ENCODE data around the gene UPK3A.

Gene UPK3A

DNA sequence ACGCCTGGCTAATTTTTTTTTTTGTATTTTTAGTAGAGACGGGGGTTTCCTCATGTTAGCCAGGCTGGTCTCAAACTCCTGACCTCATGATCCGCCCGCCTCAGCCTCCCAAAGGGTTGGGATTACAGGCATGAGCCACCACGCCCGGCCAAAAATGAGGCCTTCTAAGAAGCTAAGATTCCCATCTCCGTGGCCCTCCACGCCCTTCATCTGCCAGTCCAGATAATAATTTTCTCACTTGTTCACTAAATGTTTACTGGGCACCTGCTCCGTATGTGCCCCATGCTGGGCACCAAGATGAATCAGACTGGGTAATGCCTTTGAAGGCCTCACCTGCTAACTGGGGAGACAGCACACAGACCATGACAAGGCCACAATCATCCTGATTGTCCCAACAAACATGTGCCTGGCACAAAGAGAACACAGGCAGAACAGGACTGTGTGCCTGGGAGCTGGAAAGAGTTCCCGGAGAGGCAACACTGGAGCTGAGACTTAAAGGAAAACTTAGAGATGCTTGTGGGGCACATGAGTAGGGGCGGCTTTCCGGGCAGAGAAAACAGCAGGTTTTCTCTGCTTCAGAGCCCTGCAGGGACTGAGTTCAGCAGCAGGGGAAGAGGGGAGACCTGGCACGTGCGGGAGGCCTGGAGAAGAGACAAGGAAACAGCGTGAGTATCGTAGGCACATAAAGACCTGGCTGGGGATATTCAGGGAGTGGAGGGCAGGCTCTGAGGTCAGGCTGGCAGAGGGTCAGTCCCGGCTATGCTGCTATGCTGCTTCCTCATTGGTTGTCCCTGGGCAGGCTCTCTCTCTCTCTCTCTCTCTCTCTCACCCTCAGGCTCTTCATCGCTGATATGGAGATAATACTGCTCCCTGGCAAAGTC, 46.4 kb upstream of the UPK3A start:
- Histone ChIP-seq H3K79me2 (ENCODE audit: insufficient read depth, low read depth) (no peaks in the 10 kb centered on the region), H3K4me3 (IDR thresholded peaks at IDR 0.05; ENCODE audit: insufficient read depth, low read depth, low read length) (no peak overlapping the region), H3K27ac (no peak overlapping the region), H3K4me2 (no peak overlapping the region), H4K20me1 (ENCODE audit: insufficient read depth) (no peaks in the 10 kb centered on the region), H2AFZ (ENCODE audit: low read depth) (no peak overlapping the region), H3K9ac (no peak overlapping the region), H3K27me3 (ENCODE audit: insufficient read depth, low read depth) (no peaks in the 10 kb centered on the region), H3K36me3 (ENCODE audit: insufficient read depth) (no peaks in the 10 kb centered on the region), H3K4me1 (ENCODE audit: low read depth, poor library complexity, severe bottlenecking) (peaks cover 45% of the 10 kb centered on the region)
- TF ChIP-seq, protein P1, sequence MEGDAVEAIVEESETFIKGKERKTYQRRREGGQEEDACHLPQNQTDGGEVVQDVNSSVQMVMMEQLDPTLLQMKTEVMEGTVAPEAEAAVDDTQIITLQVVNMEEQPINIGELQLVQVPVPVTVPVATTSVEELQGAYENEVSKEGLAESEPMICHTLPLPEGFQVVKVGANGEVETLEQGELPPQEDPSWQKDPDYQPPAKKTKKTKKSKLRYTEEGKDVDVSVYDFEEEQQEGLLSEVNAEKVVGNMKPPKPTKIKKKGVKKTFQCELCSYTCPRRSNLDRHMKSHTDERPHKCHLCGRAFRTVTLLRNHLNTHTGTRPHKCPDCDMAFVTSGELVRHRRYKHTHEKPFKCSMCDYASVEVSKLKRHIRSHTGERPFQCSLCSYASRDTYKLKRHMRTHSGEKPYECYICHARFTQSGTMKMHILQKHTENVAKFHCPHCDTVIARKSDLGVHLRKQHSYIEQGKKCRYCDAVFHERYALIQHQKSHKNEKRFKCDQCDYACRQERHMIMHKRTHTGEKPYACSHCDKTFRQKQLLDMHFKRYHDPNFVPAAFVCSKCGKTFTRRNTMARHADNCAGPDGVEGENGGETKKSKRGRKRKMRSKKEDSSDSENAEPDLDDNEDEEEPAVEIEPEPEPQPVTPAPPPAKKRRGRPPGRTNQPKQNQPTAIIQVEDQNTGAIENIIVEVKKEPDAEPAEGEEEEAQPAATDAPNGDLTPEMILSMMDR (conservative IDR thresholded peaks at IDR 0.05; ENCODE audit: low read depth, low read length) = no peak

DNA sequence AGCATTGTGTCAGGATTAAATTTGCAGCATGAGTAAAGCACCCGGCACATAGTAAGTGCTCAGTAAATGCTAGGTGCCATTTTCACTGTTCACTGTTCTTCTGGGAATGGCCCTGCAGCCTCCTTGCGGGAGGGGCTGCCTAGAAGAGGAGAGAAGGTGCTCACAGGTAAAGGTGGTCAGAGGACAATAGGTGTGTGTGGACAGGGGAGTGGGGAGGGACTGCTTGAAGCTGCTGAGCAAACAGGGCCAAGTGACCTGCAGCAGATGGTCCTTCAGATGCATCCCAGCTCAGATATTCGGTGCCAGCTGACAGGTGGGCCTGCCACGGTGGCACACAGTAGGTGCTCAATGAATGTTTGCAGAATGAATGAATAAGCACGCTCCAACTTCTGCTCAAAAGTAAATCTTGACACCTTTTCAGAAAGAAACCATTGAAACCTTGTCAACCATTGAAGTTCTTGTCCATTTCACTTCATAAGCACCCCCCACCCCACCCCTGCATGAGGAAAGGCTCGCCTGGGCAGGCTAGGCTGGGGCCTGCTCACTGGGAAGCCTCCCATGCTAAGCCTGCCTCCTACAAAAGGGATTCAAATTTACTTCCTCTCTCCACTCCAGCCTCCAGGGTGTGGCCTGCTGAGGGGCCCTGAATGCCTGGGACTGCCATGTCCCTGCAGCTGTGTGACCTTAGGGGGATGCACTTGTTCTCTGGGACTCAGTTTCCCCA, 45.6 kb upstream of the UPK3A start:
- Histone ChIP-seq H3K9ac (no peak overlapping the region), H2AFZ (ENCODE audit: low read depth) (no peak overlapping the region), H3K79me2 (ENCODE audit: insufficient read depth, low read depth) (no peaks in the 10 kb centered on the region), H3K27ac (no peak overlapping the region), H4K20me1 (ENCODE audit: insufficient read depth) (no peaks in the 10 kb centered on the region), H3K4me2 (peak overlapping the region; percentile 71), H3K36me3 (ENCODE audit: insufficient read depth) (no peaks in the 10 kb centered on the region), H3K4me3 (IDR thresholded peaks at IDR 0.05; ENCODE audit: insufficient read depth, low read depth, low read length) (no peak overlapping the region), H3K27me3 (ENCODE audit: insufficient read depth, low read depth) (no peaks in the 10 kb centered on the region), H3K4me1 (ENCODE audit: low read depth, poor library complexity, severe bottlenecking) (peaks cover 45% of the 10 kb centered on the region)
- TF ChIP-seq, protein P1 (conservative IDR thresholded peaks at IDR 0.05; ENCODE audit: low read depth, low read length) = no peak

DNA sequence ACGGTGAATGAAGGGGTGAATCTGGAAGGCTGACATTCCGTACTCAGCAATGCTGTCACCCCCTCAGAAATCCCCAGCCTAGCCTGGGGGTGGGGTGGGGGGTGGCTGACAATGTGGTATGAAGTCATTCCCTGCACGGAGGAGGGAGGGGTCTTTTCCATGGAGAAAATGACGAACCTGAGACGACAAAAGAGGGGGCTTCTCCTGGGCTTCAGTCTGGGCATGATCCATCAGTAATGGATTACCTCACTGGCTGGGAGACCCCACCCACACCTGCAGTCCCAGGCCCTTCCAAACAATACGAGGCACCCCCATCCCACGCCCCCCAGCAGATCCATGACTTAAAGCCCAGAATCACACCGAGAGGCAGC, 45.1 kb upstream of the UPK3A start:
- TF ChIP-seq, protein P1 (conservative IDR thresholded peaks at IDR 0.05; ENCODE audit: low read depth, low read length) = no peak
- no peak overlapping the region for H3K27ac ChIP-seq
- no peaks in the 10 kb centered on the region for H4K20me1 ChIP-seq (ENCODE audit: insufficient read depth)
- no peak overlapping the region for H3K4me3 ChIP-seq (IDR thresholded peaks at IDR 0.05; ENCODE audit: insufficient read depth, low read depth, low read length)
- H3K79me2 ChIP-seq (ENCODE audit: insufficient read depth, low read depth) = no peaks in the 10 kb centered on the region
- no peaks in the 10 kb centered on the region for H3K27me3 ChIP-seq (ENCODE audit: insufficient read depth, low read depth)
- H3K4me2 ChIP-seq = peak overlapping the region; percentile 71
- peak overlapping the region; percentile 22; the same call in 1 of the 2 replicates for H3K9ac ChIP-seq
- H3K36me3 ChIP-seq (ENCODE audit: insufficient read depth) = no peaks in the 10 kb centered on the region
- peaks cover 41% of the 10 kb centered on the region for H3K4me1 ChIP-seq (ENCODE audit: low read depth, poor library complexity, severe bottlenecking)
- no peak overlapping the region; the same call in 1 of the 2 replicates for H2AFZ ChIP-seq (ENCODE audit: low read depth)

DNA sequence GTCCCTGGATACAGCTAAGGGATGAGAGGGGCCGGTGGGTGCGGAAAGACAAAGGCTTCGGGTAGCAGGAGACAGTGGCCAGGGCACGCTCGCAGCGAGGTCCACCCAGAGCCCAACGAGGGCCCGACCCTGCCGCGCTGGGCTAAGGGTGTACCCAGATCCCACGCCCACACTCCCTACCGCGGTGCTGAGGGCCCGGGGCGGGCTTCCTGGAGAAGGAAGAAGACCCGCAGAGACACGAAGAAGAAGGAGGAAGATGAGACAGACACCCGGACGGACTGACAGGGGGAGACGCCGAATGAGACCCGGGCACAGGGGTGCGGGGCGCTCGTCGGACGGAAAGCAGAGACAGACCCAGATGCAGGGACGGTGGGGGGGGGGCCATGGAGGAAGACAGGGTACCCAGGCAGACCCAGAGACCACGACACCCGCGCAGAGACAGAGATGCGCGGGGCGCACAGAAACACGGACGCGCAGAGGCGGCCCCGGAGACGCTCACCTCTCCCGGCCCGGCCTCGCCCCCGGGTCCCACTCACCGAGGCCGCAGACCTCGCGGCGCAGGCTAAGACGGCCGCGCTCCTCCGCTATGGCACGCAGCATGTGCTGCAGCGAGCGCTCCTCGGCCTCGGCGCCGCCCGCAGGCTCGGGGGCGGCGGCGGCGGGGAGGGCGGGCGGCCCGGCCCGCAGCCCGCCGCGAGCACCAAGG, 44.5 kb upstream of the UPK3A start:
- Histone ChIP-seq H4K20me1 (ENCODE audit: insufficient read depth) (no peaks in the 10 kb centered on the region), H3K4me2 (peak overlapping the region; percentile 71), H3K4me3 (IDR thresholded peaks at IDR 0.05; ENCODE audit: insufficient read depth, low read depth, low read length) (no peak overlapping the region), H3K36me3 (ENCODE audit: insufficient read depth) (no peaks in the 10 kb centered on the region), H3K79me2 (ENCODE audit: insufficient read depth, low read depth) (no peaks in the 10 kb centered on the region), H3K27me3 (ENCODE audit: insufficient read depth, low read depth) (no peaks in the 10 kb centered on the region), H3K4me1 (ENCODE audit: low read depth, poor library complexity, severe bottlenecking) (peaks cover 35% of the 10 kb centered on the region), H3K9ac (peak overlapping the region; percentile 22; the same call in 1 of the 2 replicates), H3K27ac (no peak overlapping the region), H2AFZ (ENCODE audit: low read depth) (peak overlapping the region; percentile 26; the same call in 1 of the 2 replicates)
- TF ChIP-seq, protein P1 (conservative IDR thresholded peaks at IDR 0.05; ENCODE audit: low read depth, low read length) = no peak
